IMR-90 (cell line): Measurements from ENCODE around the gene FOXN3. TPM values are rescaled to one million over a fixed set of nuclear protein-coding genes. Genes with fewer than 3 reads are reported as not detected.

ENCODE experiments used
- ATAC-seq: fragments of 200-7000 bp; cut with Tn5 transposase; 2 replicates; pipeline ENCODE4 v1.9.1; 2020; ENCODE audit warnings: low read depth, mild to moderate bottlenecking, moderate library complexity
- BruUV-seq: library from RNA; stranded (reverse); fragments of 400-500 nt; replicated peaks from 2 replicates; lab custom pipeline; 2021; lab: Mats Ljungman, UMichigan
- CTCF ChIA-PET: fragments of 300-600 bp; formaldehyde crosslinking; extraction: SDS; loops from one replicate; lab custom pipeline; 2021; ENCODE audit warnings: antibody characterized with exemption; lab: Yijun Ruan, JAX
- POLR2A ChIA-PET: fragments of 300-600 bp; sonication (Branson Sonifier 250); formaldehyde crosslinking; loops from one replicate; lab custom pipeline; 2022; ENCODE audit warnings: antibody characterized with exemption; ENCODE audit not compliant: unreplicated experiment; lab: Charles Lee
- DNase-seq: peaks from one replicate; pipeline ENCODE4 v3.0.0; 2013
- H2AFZ ChIP-seq: replicated peaks from 2 replicates; pipeline ENCODE3; 2013; ENCODE audit warnings: low read length, mild to moderate bottlenecking; ENCODE audit not compliant: poor library complexity
- H2AK5ac ChIP-seq: 2 replicates; pipeline ENCODE4 v1.6.1; 2013; ENCODE audit warnings: low read depth, low read length, inconsistent platforms
- H2AK9ac ChIP-seq: replicated peaks from 2 replicates; pipeline ENCODE3; 2013; ENCODE audit warnings: mild to moderate bottlenecking, low read depth, low read length, moderate library complexity; ENCODE audit not compliant: poor library complexity
- H2BK120ac ChIP-seq: 2 replicates; pipeline ENCODE4 v1.6.1; 2013; ENCODE audit warnings: low read depth, low read length, inconsistent platforms
- H2BK15ac ChIP-seq: 3 replicates; pipeline ENCODE4 v1.6.1; 2013; ENCODE audit warnings: low read depth, low read length, inconsistent platforms
- H2BK20ac ChIP-seq: 2 replicates; pipeline ENCODE4 v1.6.1; 2013; ENCODE audit warnings: low read depth, mild to moderate bottlenecking, inconsistent platforms, low read length, moderate library complexity
- H2BK5ac ChIP-seq: 2 replicates; pipeline ENCODE4 v1.6.1; 2013; ENCODE audit warnings: mild to moderate bottlenecking, low read depth, low read length, inconsistent platforms; ENCODE audit not compliant: poor library complexity, severe bottlenecking
- H3K14ac ChIP-seq: replicated peaks from 2 replicates; pipeline ENCODE4 v1.6.1; 2013; ENCODE audit warnings: low read depth, low read length, inconsistent platforms
- H3K18ac ChIP-seq: 2 replicates; pipeline ENCODE4 v1.6.1; 2013; ENCODE audit warnings: low read depth, low read length, control low read depth
- H3K23ac ChIP-seq: 2 replicates; pipeline ENCODE4 v1.6.1; 2013; ENCODE audit warnings: low read depth, low read length, inconsistent platforms
- H3K27ac ChIP-seq: 2 replicates; pipeline ENCODE4 v1.5.1; 2013; ENCODE audit warnings: mild to moderate bottlenecking, control low read depth, low read length; ENCODE audit not compliant: insufficient read depth
- H3K27me3 ChIP-seq: 2 replicates; pipeline ENCODE4 v1.6.1; 2013; ENCODE audit warnings: low read length; ENCODE audit not compliant: control insufficient read depth, insufficient read depth
- H3K36me3 ChIP-seq: 2 replicates; pipeline ENCODE4 v1.6.1; 2013; ENCODE audit warnings: low read length, mixed read lengths; ENCODE audit not compliant: control insufficient read depth, insufficient read depth
- H3K4ac ChIP-seq: 2 replicates; pipeline ENCODE4 v1.6.1; 2013; ENCODE audit warnings: low read depth, low read length, inconsistent platforms
- H3K4me1 ChIP-seq: 2 replicates; pipeline ENCODE4 v1.6.1; 2013; ENCODE audit warnings: low read length, mixed read lengths; ENCODE audit not compliant: control insufficient read depth, insufficient read depth
- H3K4me2 ChIP-seq: 2 replicates; pipeline ENCODE4 v1.6.1; 2013; ENCODE audit warnings: low read depth, mild to moderate bottlenecking, control low read depth, low read length, moderate library complexity
- H3K4me3 ChIP-seq: 2 replicates; pipeline ENCODE4 v1.5.1; 2013; ENCODE audit warnings: low read depth, mild to moderate bottlenecking, control low read depth, low read length, moderate library complexity; ENCODE audit not compliant: insufficient read depth
- H3K56ac ChIP-seq: 2 replicates; pipeline ENCODE4 v1.6.1; 2013; ENCODE audit warnings: low read length, inconsistent platforms; ENCODE audit not compliant: insufficient read depth; ENCODE audit errors: extremely low read depth
- H3K79me1 ChIP-seq, 2 experiments: 2 replicates each; pipeline ENCODE4 v1.6.1; 2013; ENCODE audit warnings: low read length in 2 of 2, inconsistent platforms in 1 of 2, low read depth in 1 of 2
- H3K9ac ChIP-seq: 2 replicates; pipeline ENCODE4 v1.6.1; 2013; ENCODE audit warnings: low read depth, low read length, control low read depth
- H3K9me1 ChIP-seq: 2 replicates; pipeline ENCODE4 v1.6.1; 2013; ENCODE audit warnings: low read length, inconsistent platforms; ENCODE audit not compliant: insufficient read depth
- H3K9me3 ChIP-seq: 2 replicates; pipeline ENCODE4 v1.6.1; 2013; ENCODE audit warnings: low read length; ENCODE audit not compliant: control insufficient read depth, insufficient read depth
- H4K20me1 ChIP-seq: 2 replicates; pipeline ENCODE4 v1.6.1; 2013; ENCODE audit warnings: low read length, inconsistent platforms; ENCODE audit not compliant: insufficient read depth
- H4K5ac ChIP-seq: 2 replicates; pipeline ENCODE4 v1.6.1; 2013; ENCODE audit warnings: mild to moderate bottlenecking, low read depth, low read length, control low read depth
- H4K8ac ChIP-seq, 2 experiments: 2 replicates each; pipeline ENCODE4 v1.6.1; 2013; ENCODE audit warnings: low read depth in 2 of 2, low read length in 2 of 2, control low read depth in 1 of 2, inconsistent platforms in 1 of 2
- H4K91ac ChIP-seq: 2 replicates; pipeline ENCODE4 v1.6.1; 2013; ENCODE audit warnings: low read depth, low read length, inconsistent platforms; ENCODE audit not compliant: insufficient read depth
- BHLHE40 ChIP-seq: fragments of 150-350 bp; IDR thresholded peaks from 2 replicates; pipeline ENCODE4 v1.6.1; 2016; ENCODE audit warnings: mild to moderate bottlenecking, low read depth, low read length
- CEBPB ChIP-seq: IDR thresholded peaks from 2 replicates; pipeline ENCODE4 v1.6.1; 2012; ENCODE audit warnings: low read depth, low read length, improper control_type of control experiment
- CHD1 ChIP-seq: IDR thresholded peaks from 2 replicates; pipeline ENCODE4 v1.6.1; 2012; ENCODE audit warnings: low read depth, low read length, improper control_type of control experiment
- FOS ChIP-seq: fragments of 150-350 bp; IDR thresholded peaks from 2 replicates; pipeline ENCODE4 v1.6.1; 2016; ENCODE audit warnings: low read depth, low read length
- MAFK ChIP-seq: IDR thresholded peaks from 2 replicates; pipeline ENCODE4 v1.6.1; 2012; ENCODE audit warnings: low read depth, low read length, improper control_type of control experiment
- MAZ ChIP-seq: IDR thresholded peaks from 2 replicates; pipeline ENCODE4 v1.6.1; 2012; ENCODE audit warnings: low read depth, mild to moderate bottlenecking, low read length, improper control_type of control experiment, moderate library complexity, borderline replicate concordance
- NFE2L2 ChIP-seq: fragments of 150-350 bp; IDR thresholded peaks from 2 replicates; pipeline ENCODE4 v1.6.1; 2016; ENCODE audit warnings: low read depth, mild to moderate bottlenecking, low read length
- POLR2A ChIP-seq: IDR thresholded peaks from 2 replicates; pipeline ENCODE4 v1.6.1; 2012; ENCODE audit warnings: mild to moderate bottlenecking, low read depth, low read length
- RAD21 ChIP-seq: IDR thresholded peaks from 2 replicates; pipeline ENCODE4 v1.6.1; 2012; ENCODE audit warnings: low read length, improper control_type of control experiment
- RCOR1 ChIP-seq: IDR thresholded peaks from 2 replicates; pipeline ENCODE4 v1.6.1; 2012; ENCODE audit warnings: mild to moderate bottlenecking, low read length, improper control_type of control experiment; ENCODE audit not compliant: insufficient replicate concordance
- SMC3 ChIP-seq: fragments of 150-350 bp; IDR thresholded peaks from 2 replicates; pipeline ENCODE4 v1.6.1; 2016; ENCODE audit warnings: low read depth, mild to moderate bottlenecking, antibody characterized with exemption, low read length, moderate library complexity
- WGBS, 2 experiments: methylation state at CpG; one replicate each; pipeline versions ENCODE4 v1.1.5 to v1.1.7; 2013; ENCODE audit warnings: missing lambda C conversion rate in 2 of 2; ENCODE audit not compliant: insufficient read length in 1 of 2; ENCODE audit errors: extremely low coverage in 2 of 2; 5-methylcytosine and 5-hydroxymethylcytosine counted together
- dilution Hi-C: fragments of 300-500 bp; cut with HindIII; formaldehyde crosslinking; loops from one replicate; pipeline ENCODE4 v1.14.3; 2018; ENCODE audit warnings: low sequenced_read_pairs; ENCODE audit not compliant: unreplicated experiment
- in situ Hi-C: fragments of 300-500 bp; cut with MboI; formaldehyde crosslinking; loops from 3 replicates; pipeline ENCODE4 v1.14.3; 2019; ENCODE audit warnings: low sequenced_read_pairs, inconsistent platforms, mixed read lengths
- intact Hi-C: fragments of 100-400 bp; cut with micrococcal nuclease; formaldehyde crosslinking; loops from 2 replicates; pipeline ENCODE4 v1.10.0; 2022
- polyA plus RNA-seq, 3 experiments: library from polyadenylated mRNA; depleted of rRNA; stranded (reverse); fragments of >200 nt; gene quantifications; 2 replicates each; pipeline ENCODE4 v1.2.3, GENCODE V29; 2012; ENCODE audit warnings: low replicate concordance in 1 of 3
- total RNA-seq: library from RNA; depleted of rRNA; stranded (reverse); fragments of >200 nt; gene quantifications from 2 replicates; pipeline ENCODE4 v1.2.3, GENCODE V29; 2012
- TF ChIP-seq, protein P1 (sequence below): fragments of 150-350 bp; IDR thresholded peaks from 2 replicates; pipeline ENCODE4 v1.6.1; 2016; ENCODE audit warnings: low read depth, mild to moderate bottlenecking, low read length, moderate library complexity, borderline replicate concordance
- TF ChIP-seq, protein P2 (sequence below): conservative IDR thresholded peaks from 2 replicates; pipeline ENCODE4 v1.5.1; 2012; ENCODE audit warnings: mild to moderate bottlenecking, low read depth, low read length, improper control_type of control experiment

Gene FOXN3
- total and polyA plus RNA-seq, 2 of the 4 experiments (the other 2 are of a cell fraction): 22.6 to 33.7 TPM

DNA sequence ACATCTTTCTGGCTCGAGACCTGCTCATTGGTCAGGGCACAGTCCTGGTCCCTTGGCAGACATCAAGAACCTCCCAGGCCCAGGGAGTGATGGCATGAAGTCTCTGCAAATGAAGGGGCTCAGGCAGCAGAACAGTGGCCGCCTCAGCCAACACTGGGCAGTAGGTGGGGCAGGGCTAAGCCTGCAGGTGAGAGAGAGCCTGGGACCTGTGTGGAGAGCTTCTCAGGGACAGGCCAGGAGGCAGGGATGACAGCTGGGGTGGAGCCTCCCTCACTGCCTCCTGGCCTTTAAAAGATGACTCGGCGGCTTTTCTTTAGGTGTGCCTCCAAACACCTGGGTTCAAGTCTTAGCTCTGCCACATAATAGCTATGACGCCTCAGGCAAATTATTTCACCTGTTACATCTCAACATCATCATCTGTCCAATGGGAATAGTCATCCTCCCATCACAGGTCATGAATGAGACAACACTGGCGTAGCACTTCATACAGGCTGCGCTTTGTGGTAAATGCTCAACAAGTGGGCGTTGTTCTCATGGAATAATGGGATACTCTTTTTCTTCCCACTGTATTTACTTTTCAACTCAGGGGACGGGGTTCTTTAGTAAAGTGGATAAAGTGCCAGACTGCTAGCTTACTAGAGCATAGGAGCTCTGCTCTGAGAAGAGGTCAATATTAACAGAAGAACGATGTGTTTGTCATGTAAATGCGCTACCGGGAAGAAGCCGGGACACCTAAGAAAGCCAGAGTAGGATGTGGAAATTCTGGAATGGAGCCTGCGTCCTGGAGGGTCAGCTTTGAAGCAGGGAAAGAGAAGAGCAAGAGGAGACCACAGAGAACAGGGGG lies 277.4 kb downstream of the FOXN3 start:
- H4K91ac ChIP-seq: no peak overlapping the region; the same call in 1 of the 2 replicates
- H4K8ac ChIP-seq: no peak overlapping the region
- no peak overlapping the region for H3K56ac ChIP-seq
- no peak overlapping the region for H3K4me2 ChIP-seq
- H2BK15ac ChIP-seq: no peak overlapping the region
- H3K27ac ChIP-seq: no peak overlapping the region
- H3K14ac ChIP-seq: no peak overlapping the region
- no peaks in the 10 kb centered on the region for H3K36me3 ChIP-seq
- ChIA-PET CTCF (no interaction called here), POLR2A (no interaction called here)
- no peak overlapping the region for H3K4ac ChIP-seq
- no peaks in the 10 kb centered on the region for H4K20me1 ChIP-seq
- H3K18ac ChIP-seq: no peak overlapping the region
- in situ Hi-C loops: no loop called here
- no peak overlapping the region for H2BK20ac ChIP-seq
- DNase-seq: no peak
- no peaks in the 10 kb centered on the region for H3K79me1 ChIP-seq
- WGBS, 2 experiments: 60% methylated on average over 4 of the region's 14 CpGs; no CpG with 5 or more reads in 1 of the 2 experiments
- ATAC-seq: no peak
- no peak overlapping the region for H2BK5ac ChIP-seq
- H2BK120ac ChIP-seq: no peak overlapping the region
- no peak overlapping the region for H2AFZ ChIP-seq
- H3K27me3 ChIP-seq: no peaks in the 10 kb centered on the region
- no peak overlapping the region for H2AK9ac ChIP-seq
- H4K5ac ChIP-seq: no peak overlapping the region
- dilution Hi-C loops: no loop called here
- peak overlapping the region; percentile 28; the same call in 1 of the 2 replicates for H2AK5ac ChIP-seq
- intact Hi-C loops: no loop called here
- peaks cover 7% of the 10 kb centered on the region for H3K4me1 ChIP-seq
- no peak overlapping the region for H3K4me3 ChIP-seq
- H3K23ac ChIP-seq: no peak overlapping the region
- H3K9me1 ChIP-seq: peaks cover 10% of the 10 kb centered on the region
- H3K9me3 ChIP-seq: no peaks in the 10 kb centered on the region
- TF ChIP-seq, protein P1, sequence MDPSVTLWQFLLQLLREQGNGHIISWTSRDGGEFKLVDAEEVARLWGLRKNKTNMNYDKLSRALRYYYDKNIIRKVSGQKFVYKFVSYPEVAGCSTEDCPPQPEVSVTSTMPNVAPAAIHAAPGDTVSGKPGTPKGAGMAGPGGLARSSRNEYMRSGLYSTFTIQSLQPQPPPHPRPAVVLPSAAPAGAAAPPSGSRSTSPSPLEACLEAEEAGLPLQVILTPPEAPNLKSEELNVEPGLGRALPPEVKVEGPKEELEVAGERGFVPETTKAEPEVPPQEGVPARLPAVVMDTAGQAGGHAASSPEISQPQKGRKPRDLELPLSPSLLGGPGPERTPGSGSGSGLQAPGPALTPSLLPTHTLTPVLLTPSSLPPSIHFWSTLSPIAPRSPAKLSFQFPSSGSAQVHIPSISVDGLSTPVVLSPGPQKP: no peak
- TF ChIP-seq RCOR1 (no peak), FOS (no peak), POLR2A (no peak), NFE2L2 (no peak), MAZ (no peak), RAD21 (no peak), CEBPB (no peak), SMC3 (no peak), CHD1 (no peak), BHLHE40 (no peak), MAFK (no peak)
- TF ChIP-seq, protein P2, sequence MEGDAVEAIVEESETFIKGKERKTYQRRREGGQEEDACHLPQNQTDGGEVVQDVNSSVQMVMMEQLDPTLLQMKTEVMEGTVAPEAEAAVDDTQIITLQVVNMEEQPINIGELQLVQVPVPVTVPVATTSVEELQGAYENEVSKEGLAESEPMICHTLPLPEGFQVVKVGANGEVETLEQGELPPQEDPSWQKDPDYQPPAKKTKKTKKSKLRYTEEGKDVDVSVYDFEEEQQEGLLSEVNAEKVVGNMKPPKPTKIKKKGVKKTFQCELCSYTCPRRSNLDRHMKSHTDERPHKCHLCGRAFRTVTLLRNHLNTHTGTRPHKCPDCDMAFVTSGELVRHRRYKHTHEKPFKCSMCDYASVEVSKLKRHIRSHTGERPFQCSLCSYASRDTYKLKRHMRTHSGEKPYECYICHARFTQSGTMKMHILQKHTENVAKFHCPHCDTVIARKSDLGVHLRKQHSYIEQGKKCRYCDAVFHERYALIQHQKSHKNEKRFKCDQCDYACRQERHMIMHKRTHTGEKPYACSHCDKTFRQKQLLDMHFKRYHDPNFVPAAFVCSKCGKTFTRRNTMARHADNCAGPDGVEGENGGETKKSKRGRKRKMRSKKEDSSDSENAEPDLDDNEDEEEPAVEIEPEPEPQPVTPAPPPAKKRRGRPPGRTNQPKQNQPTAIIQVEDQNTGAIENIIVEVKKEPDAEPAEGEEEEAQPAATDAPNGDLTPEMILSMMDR: no peak
- no TSS peak for BruUV-seq
- H3K9ac ChIP-seq: no peak overlapping the region
